Endothelial cell of umbilical vein (primary cell): ENCODE measurements around the gene CSNK2A3.

Experiments
- CTCF ChIP-seq, 2 donors: IDR thresholded peaks; 1 replicate in 1 of 2; 2 replicates in 1 of 2; pipeline ENCODE4 v1.5.1; 2011; ENCODE audit warnings: low read length in 2 of 2, mild to moderate bottlenecking in 2 of 2, moderate library complexity in 2 of 2, control low read depth in 1 of 2, inconsistent platforms in 1 of 2, low read depth in 1 of 2; ENCODE audit not compliant: insufficient read depth in 1 of 2; ENCODE audit errors: extremely low read depth in 1 of 2
- JUN ChIP-seq: IDR thresholded peaks from 2 replicates; pipeline ENCODE4 v1.6.1; 2011; ENCODE audit warnings: borderline replicate concordance, low read depth; ENCODE audit not compliant: insufficient read length, insufficient read depth

- TF ChIP-seq CTCF (IDR thresholded peaks at IDR 0.05; ENCODE audit: extremely low read depth in 1 of 2, insufficient read depth in 1 of 2, low read depth in 1 of 2, low read length in 2 of 2) (no peak), JUN (no peak)
These were observed 34.1 kb downstream of the CSNK2A3 start for GRCh38 chr11:11318961-11319360.
